Breast epithelium (tissue), 4 donors: ENCODE results near the gene NCOA4. TPM values are rescaled to one million over a fixed set of nuclear protein-coding genes. Genes with fewer than 3 reads are reported as not detected.

Experiments
- DNase-seq, 2 donors: peaks; one replicate each; pipeline ENCODE4 v3.0.0-alpha.2; 2019; ENCODE audit warnings: low spot score in 2 of 2
- H3K27ac ChIP-seq, 2 donors: fragments of 200-600 bp; sonication (generic) in 1 of 2; one replicate each; pipeline ENCODE4 v1.5.1; 2016 to 2019; ENCODE audit warnings: mild to moderate bottlenecking in 1 of 2
- H3K27me3 ChIP-seq, 2 donors: fragments of 200-600 bp; sonication (generic) in 1 of 2; one replicate each; pipeline versions ENCODE4 v1.5.1 to v1.6.0; 2017 to 2019; ENCODE audit warnings: control low read depth in 1 of 2, mild to moderate bottlenecking in 1 of 2
- H3K36me3 ChIP-seq: fragments of 200-600 bp; one replicate; pipeline ENCODE4 v1.5.1; 2019
- H3K4me1 ChIP-seq, 2 donors: fragments of 200-600 bp; sonication (generic); one replicate each; pipeline ENCODE4 v1.5.1; 2016 to 2019; ENCODE audit warnings: control low read depth in 1 of 2
- H3K4me3 ChIP-seq, 3 donors: fragments of 200-600 bp; sonication (generic); 1 replicate in 2 of 3; 2 replicates in 1 of 3; pipeline ENCODE4 v1.5.1; 2016 to 2019; ENCODE audit warnings: mild to moderate bottlenecking in 3 of 3, moderate library complexity in 2 of 3
- H3K9me3 ChIP-seq, 2 donors: fragments of 200-600 bp; sonication (generic) in 1 of 2; one replicate each; pipeline ENCODE4 v1.5.1; 2016 to 2019; ENCODE audit warnings: control low read depth in 1 of 2
- POLR2A ChIP-seq: fragments of 450-650 bp; IDR thresholded peaks from one replicate; pipeline ENCODE4 v1.6.1; 2016; ENCODE audit warnings: antibody characterized with exemption, mild to moderate bottlenecking, moderate library complexity
- POLR2AphosphoS5 ChIP-seq, 3 donors: sonication (generic); formaldehyde crosslinking; IDR thresholded peaks; one replicate each; pipeline ENCODE4 v1.6.1; 2017; ENCODE audit warnings: antibody characterized with exemption in 3 of 3
- intact Hi-C: fragments of 100-400 bp; cut with DNase I; formaldehyde crosslinking; loops from one replicate; pipeline ENCODE4 v1.15.1; 2023; ENCODE audit warnings: low total_unique reads
- total RNA-seq, 3 donors: library from RNA; depleted of rRNA; stranded (reverse); fragments of >200 nt; gene quantifications; one replicate each; pipeline ENCODE4 v1.1.0, GENCODE V29; 2016
- TF ChIP-seq, protein P1 (sequence below), 3 donors: fragments of 450-650 bp; IDR thresholded peaks; one replicate each; pipeline ENCODE4 v1.5.1; 2016 to 2017; ENCODE audit warnings: antibody characterized with exemption in 3 of 3, mild to moderate bottlenecking in 3 of 3, moderate library complexity in 3 of 3

NCOA4 gene
- total RNA-seq, 3 donors from 2014 or later, result 121 to 200 (median 189) TPM

DNA sequence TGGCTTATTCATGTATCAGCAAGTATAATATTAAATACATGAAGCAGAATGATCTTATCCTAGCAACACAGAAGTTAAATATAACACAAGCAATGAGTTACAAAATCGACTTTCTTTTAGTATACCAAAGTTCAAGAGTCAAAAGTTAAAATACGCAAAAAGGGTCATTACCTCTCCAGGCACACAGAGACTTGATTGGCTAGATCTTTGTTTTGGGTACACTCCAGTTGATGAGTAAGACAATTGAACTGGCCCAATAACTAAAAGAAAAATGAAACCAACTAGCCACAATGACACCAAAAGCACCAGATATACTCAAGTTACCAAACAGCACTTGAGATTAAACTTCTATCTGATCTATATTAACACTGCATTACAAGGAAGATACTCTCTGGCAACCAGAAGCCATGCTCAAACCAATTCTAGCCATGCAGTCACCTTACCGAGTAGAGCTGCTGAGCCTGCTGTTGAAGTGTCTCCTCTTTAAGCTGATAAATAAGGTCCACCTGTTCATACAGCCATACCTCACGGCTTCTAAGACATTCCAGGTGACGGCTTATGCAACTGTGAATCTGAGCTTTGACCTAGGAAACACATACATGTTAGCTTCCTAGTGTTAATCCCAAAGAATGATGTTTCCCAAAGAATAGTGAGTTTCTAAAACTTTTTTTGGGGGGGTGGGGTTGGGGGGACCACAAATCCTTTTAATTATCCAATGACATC, 15.6 kb downstream of the NCOA4 start:
- H3K9me3 ChIP-seq, result no peaks in the 10 kb centered on the region
- H3K27me3 ChIP-seq, result no peaks in the 10 kb centered on the region
- intact Hi-C loops, result no loop called here
- no peak for DNase-seq
- no peak overlapping the region for H3K27ac ChIP-seq
- no peak overlapping the region for H3K4me3 ChIP-seq
- H3K4me1 ChIP-seq, result peaks cover 7 to 9% of the 10 kb centered on the region in 2 donors
- no peaks in the 10 kb centered on the region for H3K36me3 ChIP-seq
- TF ChIP-seq, protein P1, sequence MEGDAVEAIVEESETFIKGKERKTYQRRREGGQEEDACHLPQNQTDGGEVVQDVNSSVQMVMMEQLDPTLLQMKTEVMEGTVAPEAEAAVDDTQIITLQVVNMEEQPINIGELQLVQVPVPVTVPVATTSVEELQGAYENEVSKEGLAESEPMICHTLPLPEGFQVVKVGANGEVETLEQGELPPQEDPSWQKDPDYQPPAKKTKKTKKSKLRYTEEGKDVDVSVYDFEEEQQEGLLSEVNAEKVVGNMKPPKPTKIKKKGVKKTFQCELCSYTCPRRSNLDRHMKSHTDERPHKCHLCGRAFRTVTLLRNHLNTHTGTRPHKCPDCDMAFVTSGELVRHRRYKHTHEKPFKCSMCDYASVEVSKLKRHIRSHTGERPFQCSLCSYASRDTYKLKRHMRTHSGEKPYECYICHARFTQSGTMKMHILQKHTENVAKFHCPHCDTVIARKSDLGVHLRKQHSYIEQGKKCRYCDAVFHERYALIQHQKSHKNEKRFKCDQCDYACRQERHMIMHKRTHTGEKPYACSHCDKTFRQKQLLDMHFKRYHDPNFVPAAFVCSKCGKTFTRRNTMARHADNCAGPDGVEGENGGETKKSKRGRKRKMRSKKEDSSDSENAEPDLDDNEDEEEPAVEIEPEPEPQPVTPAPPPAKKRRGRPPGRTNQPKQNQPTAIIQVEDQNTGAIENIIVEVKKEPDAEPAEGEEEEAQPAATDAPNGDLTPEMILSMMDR (IDR thresholded peaks at IDR 0.05), result no peak
- TF ChIP-seq POLR2A (no peak), POLR2AphosphoS5 (IDR thresholded peaks at IDR 0.05) (no peak)

DNA sequence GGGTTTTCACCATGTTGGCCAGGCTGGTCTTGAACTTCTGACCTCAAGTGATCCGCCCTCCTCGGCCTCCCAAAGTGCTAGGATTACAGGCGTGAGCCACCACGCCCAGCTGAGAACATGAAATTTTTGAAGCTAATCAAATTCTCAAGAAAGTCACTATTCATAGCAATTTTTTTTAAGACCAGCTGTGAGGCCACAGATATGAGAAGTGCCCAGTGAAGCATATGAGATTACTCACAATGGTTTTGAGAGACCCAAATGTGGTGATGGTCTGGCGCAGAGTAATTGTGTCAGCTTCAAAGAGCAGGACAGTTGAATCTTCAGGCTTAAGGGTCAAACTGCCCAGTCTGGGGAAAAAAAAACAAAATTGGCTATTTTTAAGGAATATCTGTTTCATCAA, 16.2 kb downstream of the NCOA4 start:
- H3K27me3 ChIP-seq, result no peaks in the 10 kb centered on the region
- TF ChIP-seq POLR2A (no peak), POLR2AphosphoS5 (IDR thresholded peaks at IDR 0.05) (no peak)
- TF ChIP-seq, protein P1 (IDR thresholded peaks at IDR 0.05), result no peak
- no peaks in the 10 kb centered on the region for H3K9me3 ChIP-seq
- intact Hi-C loops, result no loop called here
- H3K4me1 ChIP-seq, result peaks cover 3% of the 10 kb centered on the region in 2 donors
- H3K4me3 ChIP-seq, result no peak overlapping the region
- H3K36me3 ChIP-seq, result no peaks in the 10 kb centered on the region
- no peak overlapping the region for H3K27ac ChIP-seq
- DNase-seq, result no peak

DNA sequence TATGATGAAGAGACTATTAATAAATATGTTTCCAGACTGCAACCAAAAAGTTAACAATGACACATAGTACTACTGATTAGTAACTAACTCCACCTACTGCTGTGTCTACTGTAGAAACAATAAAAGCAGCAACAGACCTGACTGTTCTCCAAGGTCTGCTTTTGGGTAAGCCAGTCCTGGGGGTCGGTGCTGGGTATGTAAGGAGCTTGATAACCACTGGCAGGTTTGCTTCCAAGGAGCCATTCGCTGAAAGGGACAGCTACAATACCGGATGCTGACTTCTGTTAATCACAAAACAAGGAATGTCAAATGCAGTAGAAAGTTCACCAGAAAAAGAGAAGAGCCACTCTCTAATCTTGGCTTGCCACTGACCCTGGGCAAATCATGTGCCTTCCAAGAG, 17.7 kb downstream of the NCOA4 start:
- H3K27me3 ChIP-seq, result no peaks in the 10 kb centered on the region
- no peaks in the 10 kb centered on the region for H3K36me3 ChIP-seq
- intact Hi-C loops, result no loop called here
- TF ChIP-seq POLR2AphosphoS5 (IDR thresholded peaks at IDR 0.05) (no peak), POLR2A (no peak)
- TF ChIP-seq, protein P1 (IDR thresholded peaks at IDR 0.05), result no peak
- H3K9me3 ChIP-seq, result no peaks in the 10 kb centered on the region
- no peak overlapping the region for H3K4me3 ChIP-seq
- H3K4me1 ChIP-seq, result no peaks in the 10 kb centered on the region
- no peak for DNase-seq
- no peak overlapping the region for H3K27ac ChIP-seq

DNA sequence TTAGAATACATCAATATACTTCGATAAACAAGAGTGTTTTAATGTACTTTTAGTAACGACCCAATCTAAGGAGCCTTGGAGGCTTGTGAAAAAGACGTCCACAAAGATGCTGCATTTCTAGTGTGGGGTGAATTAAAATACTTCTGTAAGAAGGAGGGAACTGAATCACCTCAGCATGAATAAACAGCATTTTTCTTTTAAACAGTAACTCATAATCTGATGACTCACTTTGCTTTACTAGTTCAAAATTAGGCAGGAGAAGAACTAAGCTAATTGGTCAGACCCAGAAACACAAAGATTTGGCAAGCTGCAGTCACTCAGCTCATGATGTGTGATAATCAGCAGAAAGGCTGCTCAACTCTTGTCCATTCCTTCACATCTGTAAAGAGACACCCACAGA, 24.2 kb downstream of the NCOA4 start:
- Histone ChIP-seq H3K4me3 (no peak overlapping the region), H3K4me1 (no peaks in the 10 kb centered on the region), H3K9me3 (no peaks in the 10 kb centered on the region), H3K27ac (no peak overlapping the region), H3K36me3 (peaks cover 11% of the 10 kb centered on the region), H3K27me3 (no peaks in the 10 kb centered on the region)
- TF ChIP-seq, protein P1 (IDR thresholded peaks at IDR 0.05), result no peak
- TF ChIP-seq POLR2A, result no peak
- TF ChIP-seq POLR2AphosphoS5 (IDR thresholded peaks at IDR 0.05), result no peak
- no peak for DNase-seq
- intact Hi-C loops, result no loop called here

DNA sequence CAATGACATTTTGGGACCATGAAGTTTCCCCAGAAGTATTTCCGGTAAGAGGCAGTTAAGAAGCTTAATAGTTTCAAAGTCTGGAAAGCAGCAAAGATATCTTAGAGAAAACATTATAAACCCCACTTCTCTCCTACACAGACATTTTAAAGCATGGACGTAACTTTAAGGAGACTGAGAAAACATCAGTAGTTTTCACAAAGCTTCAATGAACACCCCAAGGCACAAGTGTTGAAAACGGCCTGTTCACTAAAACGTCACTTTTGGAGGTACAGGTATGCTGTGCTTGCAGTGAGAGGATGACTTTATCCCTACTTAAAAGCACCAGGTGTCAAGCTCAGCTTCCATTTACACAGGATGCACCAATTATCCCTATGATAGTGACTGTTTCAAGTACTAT, 25.0 kb downstream of the NCOA4 start:
- H3K36me3 ChIP-seq, result peaks cover 11% of the 10 kb centered on the region
- intact Hi-C loops, result no loop called here

More for the DNA sequence above, 25.0 kb downstream of the NCOA4 start:
- H3K4me3 ChIP-seq, result no peak overlapping the region
- H3K27me3 ChIP-seq, result no peaks in the 10 kb centered on the region
- no peaks in the 10 kb centered on the region for H3K9me3 ChIP-seq
- DNase-seq, result no peak
- TF ChIP-seq, protein P1 (IDR thresholded peaks at IDR 0.05), result no peak
- TF ChIP-seq POLR2A (no peak), POLR2AphosphoS5 (IDR thresholded peaks at IDR 0.05) (no peak)
- H3K27ac ChIP-seq, result no peak overlapping the region
- H3K4me1 ChIP-seq, result no peaks in the 10 kb centered on the region
